ENCODE data around the gene MLLT3. TPM values are rescaled to one million over a fixed set of nuclear protein-coding genes. Genes with fewer than 3 reads are reported as not detected.

The MLLT3 gene
- total and polyA plus RNA-seq, 2 of the 13 experiments (the other 11 are each of a cell fraction or from before 2014, with no cell fraction given) = 12.3 to 12.6 TPM

- TF ChIP-seq, protein P1, sequence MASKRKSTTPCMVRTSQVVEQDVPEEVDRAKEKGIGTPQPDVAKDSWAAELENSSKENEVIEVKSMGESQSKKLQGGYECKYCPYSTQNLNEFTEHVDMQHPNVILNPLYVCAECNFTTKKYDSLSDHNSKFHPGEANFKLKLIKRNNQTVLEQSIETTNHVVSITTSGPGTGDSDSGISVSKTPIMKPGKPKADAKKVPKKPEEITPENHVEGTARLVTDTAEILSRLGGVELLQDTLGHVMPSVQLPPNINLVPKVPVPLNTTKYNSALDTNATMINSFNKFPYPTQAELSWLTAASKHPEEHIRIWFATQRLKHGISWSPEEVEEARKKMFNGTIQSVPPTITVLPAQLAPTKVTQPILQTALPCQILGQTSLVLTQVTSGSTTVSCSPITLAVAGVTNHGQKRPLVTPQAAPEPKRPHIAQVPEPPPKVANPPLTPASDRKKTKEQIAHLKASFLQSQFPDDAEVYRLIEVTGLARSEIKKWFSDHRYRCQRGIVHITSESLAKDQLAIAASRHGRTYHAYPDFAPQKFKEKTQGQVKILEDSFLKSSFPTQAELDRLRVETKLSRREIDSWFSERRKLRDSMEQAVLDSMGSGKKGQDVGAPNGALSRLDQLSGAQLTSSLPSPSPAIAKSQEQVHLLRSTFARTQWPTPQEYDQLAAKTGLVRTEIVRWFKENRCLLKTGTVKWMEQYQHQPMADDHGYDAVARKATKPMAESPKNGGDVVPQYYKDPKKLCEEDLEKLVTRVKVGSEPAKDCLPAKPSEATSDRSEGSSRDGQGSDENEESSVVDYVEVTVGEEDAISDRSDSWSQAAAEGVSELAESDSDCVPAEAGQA (IDR thresholded peaks at IDR 0.05; ENCODE audit: low read depth) = no peak
- TF ChIP-seq, protein P1 (CRISPR knock-in tag; IDR thresholded peaks at IDR 0.05; ENCODE audit: borderline replicate concordance) = no peak
- TF ChIP-seq HCFC1 (IDR thresholded peaks at IDR 0.05; ENCODE audit: low read depth, low read length) = no peak
- TF ChIP-seq, protein P2, sequence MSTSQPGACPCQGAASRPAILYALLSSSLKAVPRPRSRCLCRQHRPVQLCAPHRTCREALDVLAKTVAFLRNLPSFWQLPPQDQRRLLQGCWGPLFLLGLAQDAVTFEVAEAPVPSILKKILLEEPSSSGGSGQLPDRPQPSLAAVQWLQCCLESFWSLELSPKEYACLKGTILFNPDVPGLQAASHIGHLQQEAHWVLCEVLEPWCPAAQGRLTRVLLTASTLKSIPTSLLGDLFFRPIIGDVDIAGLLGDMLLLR (CRISPR knock-in tag; IDR thresholded peaks at IDR 0.05) = no peak
- TF ChIP-seq, protein P3, sequence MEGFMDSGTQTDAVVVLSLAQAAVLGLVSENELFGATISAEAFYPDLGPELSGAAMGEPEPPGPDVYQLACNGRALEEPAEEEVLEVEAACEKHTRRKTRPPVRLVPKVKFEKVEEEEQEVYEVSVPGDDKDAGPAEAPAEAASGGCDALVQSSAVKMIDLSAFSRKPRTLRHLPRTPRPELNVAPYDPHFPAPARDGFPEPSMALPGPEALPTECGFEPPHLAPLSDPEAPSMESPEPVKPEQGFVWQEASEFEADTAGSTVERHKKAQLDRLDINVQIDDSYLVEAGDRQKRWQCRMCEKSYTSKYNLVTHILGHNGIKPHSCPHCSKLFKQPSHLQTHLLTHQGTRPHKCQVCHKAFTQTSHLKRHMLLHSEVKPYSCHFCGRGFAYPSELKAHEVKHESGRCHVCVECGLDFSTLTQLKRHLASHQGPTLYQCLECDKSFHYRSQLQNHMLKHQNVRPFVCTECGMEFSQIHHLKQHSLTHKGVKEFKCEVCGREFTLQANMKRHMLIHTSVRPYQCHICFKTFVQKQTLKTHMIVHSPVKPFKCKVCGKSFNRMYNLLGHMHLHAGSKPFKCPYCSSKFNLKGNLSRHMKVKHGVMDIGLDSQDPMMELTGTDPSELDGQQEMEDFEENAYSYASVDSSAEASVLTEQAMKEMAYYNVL (CRISPR knock-in tag; IDR thresholded peaks at IDR 0.05; ENCODE audit: borderline replicate concordance) = no peak
Observed at GRCh38 chr9:20538956-20539355, 83.3 kb downstream of the MLLT3 start (continued).

All from HepG2 (cell line).